ENCODE results near the gene UMPS. TPM values are rescaled to one million over a fixed set of nuclear protein-coding genes. Genes with fewer than 3 reads are reported as not detected.

The UMPS gene
- total RNA-seq, result 20.8 and 26.8 TPM in 2 replicates

DNA sequence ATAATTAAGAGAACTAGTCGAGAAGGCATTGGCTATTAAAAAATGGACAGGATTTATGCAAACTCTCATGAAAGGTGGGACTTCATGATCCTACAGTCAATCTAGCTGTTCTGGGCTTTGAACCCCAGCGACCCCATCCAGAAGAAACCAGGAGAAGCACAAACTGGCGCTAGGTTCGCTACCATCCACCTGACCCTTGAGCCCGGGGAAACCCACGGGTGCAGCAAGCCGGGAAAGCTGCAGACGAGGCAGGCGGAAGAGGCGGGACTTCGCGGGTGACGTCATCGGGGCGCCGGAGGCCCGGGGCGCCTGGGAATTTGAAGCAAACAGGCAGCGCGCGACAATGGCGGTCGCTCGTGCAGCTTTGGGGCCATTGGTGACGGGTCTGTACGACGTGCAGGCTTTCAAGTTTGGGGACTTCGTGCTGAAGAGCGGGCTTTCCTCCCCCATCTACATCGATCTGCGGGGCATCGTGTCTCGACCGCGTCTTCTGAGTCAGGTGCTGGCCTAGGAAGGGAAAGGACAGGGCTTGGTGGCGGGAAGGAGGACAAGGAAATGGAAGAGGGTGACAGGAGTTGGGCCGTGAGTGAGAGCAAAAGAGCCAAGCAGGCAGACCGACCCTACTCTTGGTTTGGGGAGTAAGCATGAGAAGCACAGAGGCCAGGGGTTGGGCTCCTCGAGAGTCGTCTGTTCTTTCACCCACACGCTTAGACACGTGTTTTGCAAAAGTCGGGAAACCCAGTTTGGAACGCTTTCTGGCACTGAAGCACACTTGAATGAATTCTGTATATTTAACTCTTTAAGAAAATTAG, at the start of gene UMPS:
Gene UMPS (plus strand): TSS at position 324 of the 812 bp plus-strand sequence. CDS start 20 bp downstream, at position 344.

Other genes with a start within 250 kb of the UMPS start
- gene ITGB5, start 156.9 kb downstream of the UMPS start, total RNA-seq, result 358 and 471 TPM in 2 replicates
- 0.14 and 0.18 TPM in 2 replicates for gene MUC13, start 204.3 kb downstream of the UMPS start, total RNA-seq